DOHH2 (cell line): ENCODE results near the gene ITGB5.

Experiments used
- CTCF ChIP-seq: fragments of 200-600 bp; sonication (generic); IDR thresholded peaks from one replicate; pipeline ENCODE4 v1.5.1; 2014; ENCODE audit warnings: antibody characterized with exemption, mild to moderate bottlenecking, low read depth, low read length; ENCODE audit not compliant: poor library complexity, severe bottlenecking
- EZH2phosphoT487 ChIP-seq: fragments of 200-600 bp; sonication (generic); IDR thresholded peaks from 2 replicates; pipeline ENCODE4 v1.6.1; 2017; ENCODE audit warnings: borderline replicate concordance, mild to moderate bottlenecking, antibody characterized with exemption, low read length, moderate library complexity, mixed read lengths

DNA sequence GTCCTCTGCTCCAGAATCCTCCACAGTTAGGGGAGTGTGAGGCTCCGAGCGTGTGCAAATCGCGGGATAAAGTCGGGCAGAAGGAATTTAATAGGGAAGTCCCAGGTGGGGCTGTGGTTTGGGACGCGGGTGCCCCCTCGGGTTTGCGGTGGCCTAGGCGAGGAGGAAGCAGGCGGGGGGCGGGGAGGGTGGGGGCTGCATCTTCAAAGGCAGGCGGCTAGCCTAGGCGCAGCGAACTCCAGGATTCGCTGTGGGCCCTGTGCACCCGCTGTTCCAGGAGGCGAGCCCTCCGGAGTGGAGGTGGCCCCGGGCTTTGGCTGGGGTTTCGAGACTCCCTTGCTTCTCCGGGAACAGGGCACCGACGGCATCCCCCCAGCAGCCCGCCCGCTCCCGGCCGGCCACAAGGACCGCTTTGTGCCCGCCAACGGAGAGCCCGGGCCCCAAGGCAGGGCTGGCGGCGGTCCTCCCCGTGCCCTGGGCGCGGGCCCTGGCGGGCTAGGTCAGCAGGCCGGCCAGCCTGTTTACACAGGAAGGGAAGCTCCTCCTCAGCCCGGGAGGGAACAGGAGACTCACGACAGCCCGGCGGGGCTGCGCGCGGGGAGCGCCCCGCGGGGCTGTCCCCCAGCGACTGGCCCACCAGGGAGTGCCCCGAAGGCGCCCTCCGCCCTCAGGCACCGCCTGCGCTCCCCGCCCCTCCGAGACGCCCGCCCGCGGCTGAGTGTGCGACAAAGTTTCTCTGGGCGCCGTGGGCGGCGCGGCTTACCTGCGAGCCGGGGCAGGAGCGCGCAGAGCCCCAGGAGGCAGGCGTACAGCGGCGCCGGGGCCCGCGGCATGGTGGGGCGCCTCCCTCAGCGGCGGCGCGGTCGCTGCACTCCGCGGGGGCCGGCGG lies 753 bp downstream of the ITGB5 start:
- TF ChIP-seq CTCF (no peak), EZH2phosphoT487 (no peak)
